Measurements from ENCODE around the gene IFITM1. TPM values are rescaled to one million over a fixed set of nuclear protein-coding genes. Genes with fewer than 3 reads are reported as not detected.
"Not testable (repeated sequence)": the region's sequence is repeated elsewhere in the genome, so short reads cannot be mapped to it uniquely, and the experiment has no call there.

IFITM1 gene
- total and polyA plus RNA-seq, 3 experiments from 2014 or later: 70.7 to 2,153 (median 75.9) TPM

GRCh38 chr11:342328-342727, 28.5 kb downstream of the IFITM1 start:
- Mint-ChIP-seq H3K4me3 (no peak overlapping the region), H3K36me3 (peaks cover 0 to 2% (median 0%) of the 10 kb centered on the region in 3 donors), H3K27me3 (peaks cover 0 to 3% of the 10 kb centered on the region in 2 donors), H3K4me1 (peaks cover 5 to 11% (median 5%) of the 10 kb centered on the region in 3 donors), H3K27ac (peak overlapping the region in 4 of 8 donors; percentile 36 to 48 (median 46)), H3K9me3 (no peaks in the 10 kb centered on the region)
- Histone ChIP-seq H3K4me3 (ENCODE audit: low read length) (no peak overlapping the region), H3K27me3 (ENCODE audit: insufficient read depth, low read length, poor library complexity, severe bottlenecking) (no peaks in the 10 kb centered on the region), H3K36me3 (ENCODE audit: insufficient read depth, low read length) (no peaks in the 10 kb centered on the region), H3K27ac (ENCODE audit: low read depth, low read length) (no peak overlapping the region), H3K4me1 (ENCODE audit: insufficient read depth, low read length) (peaks cover 11% of the 10 kb centered on the region), H3K9me3 (ENCODE audit: low read length) (no peaks in the 10 kb centered on the region)
- ChIA-PET CTCF (interaction anchor here (0.8 kb wide), 1 partner anchor 25 kb away, joined by 3 read pairs; no protein-coding TSS in a partner anchor), POLR2A (interaction anchor here (0.5 to 1.2 kb wide), 2 partner anchors 12 to 13 kb away, joined by 3 to 5 read pairs; no protein-coding TSS in a partner anchor)
- no peak for DNase-seq

- ChIA-PET CTCF (interaction anchor here (0.8 to 1.2 kb wide), 2 partner anchors 10 kb away, joined by 3 to 4 read pairs; no protein-coding TSS in a partner anchor), POLR2A (no interaction called here)
- H3K27me3 Mint-ChIP-seq: peaks cover 0 to 3% of the 10 kb centered on the region in 2 donors
Observed at GRCh38 chr11:344836-345578, 31.2 kb downstream of the IFITM1 start.

GRCh38 chr11:346529-346928, 32.7 kb downstream of the IFITM1 start:
- H3K9me3 Mint-ChIP-seq: no peaks in the 10 kb centered on the region
- H3K36me3 Mint-ChIP-seq: peaks cover 0 to 2% (median 0%) of the 10 kb centered on the region in 3 donors
- H3K4me1 Mint-ChIP-seq: peaks cover 18 to 21% (median 18%) of the 10 kb centered on the region in 3 donors
- no peak for DNase-seq
- H3K4me3 ChIP-seq (ENCODE audit: low read length): no peak overlapping the region
- H3K27me3 ChIP-seq (ENCODE audit: insufficient read depth, low read length, poor library complexity, severe bottlenecking): no peaks in the 10 kb centered on the region
- no peak overlapping the region for H3K4me3 Mint-ChIP-seq
- ChIA-PET CTCF (interaction anchor here (1.2 kb wide), 1 partner anchor 8 kb away, joined by 3 read pairs; no protein-coding TSS in a partner anchor), POLR2A (interaction anchor here (0.7 kb wide), 1 partner anchor 37 kb away, joined by 9 read pairs; no protein-coding TSS in a partner anchor)
- peaks cover 18% of the 10 kb centered on the region for H3K4me1 ChIP-seq (ENCODE audit: insufficient read depth, low read length)
- peak overlapping the region in 1 of 8 donors; percentile 32 for H3K27ac Mint-ChIP-seq
- H3K36me3 ChIP-seq (ENCODE audit: insufficient read depth, low read length): no peaks in the 10 kb centered on the region
- no peak overlapping the region for H3K27ac ChIP-seq (ENCODE audit: low read depth, low read length)
- H3K9me3 ChIP-seq (ENCODE audit: low read length): no peaks in the 10 kb centered on the region
- H3K27me3 Mint-ChIP-seq: peaks cover 0 to 1% of the 10 kb centered on the region in 2 donors

More at GRCh38 chr11:344836-345578, 31.2 kb downstream of the IFITM1 start:
- no peaks in the 10 kb centered on the region for H3K27me3 ChIP-seq (ENCODE audit: insufficient read depth, low read length, poor library complexity, severe bottlenecking)
- no peak overlapping the region for H3K4me3 Mint-ChIP-seq
- H3K27ac ChIP-seq (ENCODE audit: low read depth, low read length): no peak overlapping the region
- DNase-seq: no peak
- no peaks in the 10 kb centered on the region for H3K9me3 Mint-ChIP-seq
- H3K36me3 ChIP-seq (ENCODE audit: insufficient read depth, low read length): no peaks in the 10 kb centered on the region
- H3K4me1 ChIP-seq (ENCODE audit: insufficient read depth, low read length): peaks cover 7% of the 10 kb centered on the region
- no peak overlapping the region for H3K4me3 ChIP-seq (ENCODE audit: low read length)
- H3K27ac Mint-ChIP-seq: peak overlapping the region in 1 of 8 donors; percentile 38
- no peaks in the 10 kb centered on the region for H3K9me3 ChIP-seq (ENCODE audit: low read length)
- peaks cover 0 to 2% (median 0%) of the 10 kb centered on the region in 3 donors for H3K36me3 Mint-ChIP-seq
- peaks cover 5 to 11% (median 6%) of the 10 kb centered on the region in 3 donors for H3K4me1 Mint-ChIP-seq

- H3K27me3 ChIP-seq (ENCODE audit: insufficient read depth, low read length, poor library complexity, severe bottlenecking); H3K27ac ChIP-seq (ENCODE audit: low read depth, low read length); H3K27me3 Mint-ChIP-seq; H3K9me3 Mint-ChIP-seq; H3K9me3 ChIP-seq (ENCODE audit: low read length); DNase-seq; H3K36me3 ChIP-seq (ENCODE audit: insufficient read depth, low read length); H3K36me3 Mint-ChIP-seq; H3K4me3 ChIP-seq (ENCODE audit: low read length); H3K4me3 Mint-ChIP-seq: not testable (repeated sequence)
- Mint-ChIP-seq H3K27ac (peak overlapping the region in 1 of 8 donors; percentile 38), H3K4me1 (peaks cover 36 to 40% (median 37%) of the 10 kb centered on the region in 3 donors)
- CTCF ChIA-PET: interaction anchor here (0.7 to 1.4 kb wide), 3 partner anchors 34 to 99 kb away, joined by 3 to 7 read pairs (median 3); no protein-coding TSS in a partner anchor
- POLR2A ChIA-PET: interaction anchor here (0.7 to 0.8 kb wide), 2 partner anchors 40 to 86 kb away, joined by 4 to 6 read pairs; no protein-coding TSS in a partner anchor
- peaks cover 12% of the 10 kb centered on the region for H3K4me1 ChIP-seq (ENCODE audit: insufficient read depth, low read length)
Observed at GRCh38 chr11:349270-349954, 35.6 kb downstream of the IFITM1 start.

GRCh38 chr11:350033-350722, 36.3 kb downstream of the IFITM1 start:
- H3K4me3 ChIP-seq (ENCODE audit: low read length); H3K9me3 ChIP-seq (ENCODE audit: low read length); H3K36me3 ChIP-seq (ENCODE audit: insufficient read depth, low read length); DNase-seq; H3K9me3 Mint-ChIP-seq; H3K27me3 ChIP-seq (ENCODE audit: insufficient read depth, low read length, poor library complexity, severe bottlenecking); H3K36me3 Mint-ChIP-seq; H3K27me3 Mint-ChIP-seq; POLR2A ChIA-PET: not testable (repeated sequence)
- CTCF ChIA-PET: interaction anchor here (1.2 kb wide), 1 partner anchor 33 kb away, joined by 3 read pairs; no protein-coding TSS in a partner anchor
- H3K4me3 Mint-ChIP-seq: peak overlapping the region in 4 of 7 donors; percentile 25 to 59 (median 48)
- H3K27ac ChIP-seq (ENCODE audit: low read depth, low read length): peak overlapping the region; percentile 54
- peak overlapping the region in 7 of 8 donors; percentile 66 to 99 (median 78) for H3K27ac Mint-ChIP-seq
- H3K4me1 ChIP-seq (ENCODE audit: insufficient read depth, low read length): peaks cover 19% of the 10 kb centered on the region
- peaks cover 41 to 47% (median 43%) of the 10 kb centered on the region in 3 donors for H3K4me1 Mint-ChIP-seq

GRCh38 chr11:350723-351255, 36.9 kb downstream of the IFITM1 start:
- Histone ChIP-seq H3K36me3 (ENCODE audit: insufficient read depth, low read length) (no peaks in the 10 kb centered on the region), H3K9me3 (ENCODE audit: low read length) (no peaks in the 10 kb centered on the region), H3K4me3 (ENCODE audit: low read length) (no peak overlapping the region), H3K4me1 (ENCODE audit: insufficient read depth, low read length) (peaks cover 25% of the 10 kb centered on the region), H3K27ac (ENCODE audit: low read depth, low read length) (peak overlapping the region; percentile 54), H3K27me3 (ENCODE audit: insufficient read depth, low read length, poor library complexity, severe bottlenecking) (no peaks in the 10 kb centered on the region)
- no peak for DNase-seq
- peaks cover 0 to 2% (median 0%) of the 10 kb centered on the region in 3 donors for H3K36me3 Mint-ChIP-seq
- ChIA-PET CTCF (interaction anchor here (1.2 kb wide), 1 partner anchor 34 kb away, joined by 3 read pairs; no protein-coding TSS in a partner anchor), POLR2A (no interaction called here)
- H3K27me3 Mint-ChIP-seq: no peaks in the 10 kb centered on the region
- H3K27ac Mint-ChIP-seq: peak overlapping the region; percentile 52 to 99 (median 76)
- H3K4me3 Mint-ChIP-seq: peak overlapping the region in 5 of 7 donors; percentile 25 to 59 (median 48)
- H3K4me1 Mint-ChIP-seq: peaks cover 45 to 49% (median 46%) of the 10 kb centered on the region in 3 donors
- no peaks in the 10 kb centered on the region for H3K9me3 Mint-ChIP-seq

GRCh38 chr11:351411-351810, 37.6 kb downstream of the IFITM1 start:
- H3K4me1 Mint-ChIP-seq: peaks cover 45 to 49% (median 46%) of the 10 kb centered on the region in 3 donors
- peak in 1 of 5 donors; percentile 24 for DNase-seq
- H3K4me3 ChIP-seq (ENCODE audit: low read length): no peak overlapping the region
- peaks cover 0 to 1% (median 0%) of the 10 kb centered on the region in 3 donors for H3K36me3 Mint-ChIP-seq
- H3K36me3 ChIP-seq (ENCODE audit: insufficient read depth, low read length): no peaks in the 10 kb centered on the region
- no peaks in the 10 kb centered on the region for H3K27me3 Mint-ChIP-seq
- no peaks in the 10 kb centered on the region for H3K9me3 ChIP-seq (ENCODE audit: low read length)
- H3K4me1 ChIP-seq (ENCODE audit: insufficient read depth, low read length): peaks cover 25% of the 10 kb centered on the region
- no peak overlapping the region for H3K4me3 Mint-ChIP-seq
- H3K9me3 Mint-ChIP-seq: no peaks in the 10 kb centered on the region
- H3K27me3 ChIP-seq (ENCODE audit: insufficient read depth, low read length, poor library complexity, severe bottlenecking): no peaks in the 10 kb centered on the region
- ChIA-PET POLR2A (no interaction called here), CTCF (interaction anchor here (1.2 kb wide), 1 partner anchor 34 kb away, joined by 3 read pairs; no protein-coding TSS in a partner anchor)
- peak overlapping the region; percentile 54 for H3K27ac ChIP-seq (ENCODE audit: low read depth, low read length)
- peak overlapping the region in 7 of 8 donors; percentile 51 to 99 (median 78) for H3K27ac Mint-ChIP-seq
